ENCODE results near the gene UTP14C. TPM values are rescaled to one million over a fixed set of nuclear protein-coding genes. Genes with fewer than 3 reads are reported as not detected.

The UTP14C gene
- total and polyA plus RNA-seq, 2 donors: 5.7 to 10.2 TPM

- Histone ChIP-seq H3K27ac (ENCODE audit: low read depth in 1 of 2, low read length in 1 of 2) (peak within 1 kb of the TSS; percentile 71 to 78), H3K9me3 (ENCODE audit: control insufficient read depth in 2 of 2, insufficient read depth in 1 of 2, low read length in 1 of 2) (no peaks in the 10 kb centered on the region), H3K27me3 (ENCODE audit: control insufficient read depth in 2 of 2, insufficient read depth in 1 of 2, low read length in 1 of 2) (peaks cover 21 to 41% of the 10 kb centered on the region in 2 donors), H3K4me1 (ENCODE audit: control insufficient read depth in 2 of 2, insufficient read depth in 2 of 2, low read length in 2 of 2) (peaks cover 2 to 8% of the 10 kb centered on the region in 2 donors), H3K36me3 (ENCODE audit: control insufficient read depth in 2 of 2, insufficient read depth in 2 of 2, low read length in 1 of 2) (no peaks in the 10 kb centered on the region), H3K4me3 (ENCODE audit: low read length in 2 of 2) (peak within 1 kb of the TSS; percentile 67 to 81)
- DNase-seq (ENCODE audit: low read depth in 6 of 9, low spot score in 9 of 9): peak in 2 of 9 donors; percentile 10 to 18
- WGBS: 4% methylated on average over 46 of the region's 46 CpGs
These were observed 13.4 kb upstream of the UTP14C start, which contains the start of gene ATP7B for GRCh38 chr13:52010890-52011631. Gene ATP7B, minus strand, starts transcription at chr13:52011450. Its CDS starts 113 bp downstream, at chr13:52011337.

GRCh38 chr13:52011632-52012511 lies 12.6 kb upstream of the UTP14C start, which contains the start of gene ALG11:
Gene ALG11, plus strand, starts transcription at chr13:52012398. Its CDS starts 21 bp downstream, at chr13:52012419.
- Histone ChIP-seq H3K27me3 (ENCODE audit: control insufficient read depth in 2 of 2, insufficient read depth in 1 of 2, low read length in 1 of 2) (peaks cover 21 to 41% of the 10 kb centered on the region in 2 donors), H3K36me3 (ENCODE audit: control insufficient read depth in 2 of 2, insufficient read depth in 2 of 2, low read length in 1 of 2) (peaks cover 0 to 3% of the 10 kb centered on the region in 2 donors), H3K4me3 (ENCODE audit: low read length in 2 of 2) (peak within 1 kb of the TSS; percentile 67 to 81), H3K9me3 (ENCODE audit: control insufficient read depth in 2 of 2, insufficient read depth in 1 of 2, low read length in 1 of 2) (no peaks in the 10 kb centered on the region), H3K4me1 (ENCODE audit: control insufficient read depth in 2 of 2, insufficient read depth in 2 of 2, low read length in 2 of 2) (peaks cover 2 to 8% of the 10 kb centered on the region in 2 donors), H3K27ac (ENCODE audit: low read depth in 1 of 2, low read length in 1 of 2) (peak within 1 kb of the TSS; percentile 71 to 78)
- DNase-seq (ENCODE audit: low read depth in 6 of 9, low spot score in 9 of 9): peak; percentile 95 to 99 (median 98)
- under 1% methylated on average over 82 of the region's 82 CpGs for WGBS

GRCh38 chr13:52012512-52012836 lies 12.0 kb upstream of the UTP14C start:
- under 1% methylated on average over 8 of the region's 8 CpGs for WGBS
- peak overlapping the region; percentile 71 to 78 for H3K27ac ChIP-seq (ENCODE audit: low read depth in 1 of 2, low read length in 1 of 2)
- H3K27me3 ChIP-seq (ENCODE audit: control insufficient read depth in 2 of 2, insufficient read depth in 1 of 2, low read length in 1 of 2): peaks cover 21 to 40% of the 10 kb centered on the region in 2 donors
- peak overlapping the region; percentile 67 to 81 for H3K4me3 ChIP-seq (ENCODE audit: low read length in 2 of 2)
- H3K4me1 ChIP-seq (ENCODE audit: control insufficient read depth in 2 of 2, insufficient read depth in 2 of 2, low read length in 2 of 2): peaks cover 2 to 8% of the 10 kb centered on the region in 2 donors
- peaks cover 2 to 3% of the 10 kb centered on the region in 2 donors for H3K36me3 ChIP-seq (ENCODE audit: control insufficient read depth in 2 of 2, insufficient read depth in 2 of 2, low read length in 1 of 2)
- DNase-seq (ENCODE audit: low read depth in 6 of 9, low spot score in 9 of 9): peak in 1 of 9 donors; percentile 4
- H3K9me3 ChIP-seq (ENCODE audit: control insufficient read depth in 2 of 2, insufficient read depth in 1 of 2, low read length in 1 of 2): no peaks in the 10 kb centered on the region

GRCh38 chr13:52016296-52016695 lies 8.2 kb upstream of the UTP14C start:
- Histone ChIP-seq H3K27me3 (ENCODE audit: control insufficient read depth in 2 of 2, insufficient read depth in 1 of 2, low read length in 1 of 2) (peaks cover 4 to 7% of the 10 kb centered on the region in 2 donors), H3K27ac (ENCODE audit: low read depth in 1 of 2, low read length in 1 of 2) (no peak overlapping the region), H3K9me3 (ENCODE audit: control insufficient read depth in 2 of 2, insufficient read depth in 1 of 2, low read length in 1 of 2) (no peaks in the 10 kb centered on the region), H3K4me3 (ENCODE audit: low read length in 2 of 2) (no peak overlapping the region), H3K36me3 (ENCODE audit: control insufficient read depth in 2 of 2, insufficient read depth in 2 of 2, low read length in 1 of 2) (peaks cover 8 to 15% of the 10 kb centered on the region in 2 donors), H3K4me1 (ENCODE audit: control insufficient read depth in 2 of 2, insufficient read depth in 2 of 2, low read length in 2 of 2) (peaks cover 0 to 3% of the 10 kb centered on the region in 2 donors)
- WGBS: 97% methylated on average over 3 of the region's 3 CpGs
- DNase-seq (ENCODE audit: low read depth in 6 of 9, low spot score in 9 of 9): no peak

- Histone ChIP-seq H3K9me3 (ENCODE audit: control insufficient read depth in 2 of 2, insufficient read depth in 1 of 2, low read length in 1 of 2) (no peaks in the 10 kb centered on the region), H3K36me3 (ENCODE audit: control insufficient read depth in 2 of 2, insufficient read depth in 2 of 2, low read length in 1 of 2) (peaks cover 14 to 42% of the 10 kb centered on the region in 2 donors), H3K4me1 (ENCODE audit: control insufficient read depth in 2 of 2, insufficient read depth in 2 of 2, low read length in 2 of 2) (no peaks in the 10 kb centered on the region), H3K4me3 (ENCODE audit: low read length in 2 of 2) (no peak overlapping the region), H3K27me3 (ENCODE audit: control insufficient read depth in 2 of 2, insufficient read depth in 1 of 2, low read length in 1 of 2) (no peaks in the 10 kb centered on the region), H3K27ac (ENCODE audit: low read depth in 1 of 2, low read length in 1 of 2) (no peak overlapping the region)
- no peak for DNase-seq (ENCODE audit: low read depth in 6 of 9, low spot score in 9 of 9)
- WGBS: 99% methylated on average over 3 of the region's 3 CpGs
These were observed 4.3 kb upstream of the UTP14C start for GRCh38 chr13:52020191-52020590.

- Histone ChIP-seq H3K36me3 (ENCODE audit: control insufficient read depth in 2 of 2, insufficient read depth in 2 of 2, low read length in 1 of 2) (peaks cover 19 to 55% of the 10 kb centered on the region in 2 donors), H3K9me3 (ENCODE audit: control insufficient read depth in 2 of 2, insufficient read depth in 1 of 2, low read length in 1 of 2) (no peaks in the 10 kb centered on the region), H3K27ac (ENCODE audit: low read depth in 1 of 2, low read length in 1 of 2) (no peak overlapping the region), H3K4me1 (ENCODE audit: control insufficient read depth in 2 of 2, insufficient read depth in 2 of 2, low read length in 2 of 2) (no peaks in the 10 kb centered on the region), H3K27me3 (ENCODE audit: control insufficient read depth in 2 of 2, insufficient read depth in 1 of 2, low read length in 1 of 2) (no peaks in the 10 kb centered on the region), H3K4me3 (ENCODE audit: low read length in 2 of 2) (no peak overlapping the region)
- WGBS: 98% methylated on average over 2 of the region's 2 CpGs
- DNase-seq (ENCODE audit: low read depth in 6 of 9, low spot score in 9 of 9): no peak
These were observed 2.1 kb upstream of the UTP14C start for GRCh38 chr13:52022356-52022755.

GRCh38 chr13:52025475-52026245 lies 1.2 kb downstream of the UTP14C start:
- no peaks in the 10 kb centered on the region for H3K4me1 ChIP-seq (ENCODE audit: control insufficient read depth in 2 of 2, insufficient read depth in 2 of 2, low read length in 2 of 2)
- H3K9me3 ChIP-seq (ENCODE audit: control insufficient read depth in 2 of 2, insufficient read depth in 1 of 2, low read length in 1 of 2): no peaks in the 10 kb centered on the region
- 87% methylated on average over 8 of the region's 8 CpGs for WGBS
- H3K27ac ChIP-seq (ENCODE audit: low read depth in 1 of 2, low read length in 1 of 2): no peak overlapping the region
- H3K36me3 ChIP-seq (ENCODE audit: control insufficient read depth in 2 of 2, insufficient read depth in 2 of 2, low read length in 1 of 2): peaks cover 30 to 61% of the 10 kb centered on the region in 2 donors
- DNase-seq (ENCODE audit: low read depth in 6 of 9, low spot score in 9 of 9): no peak
- no peak overlapping the region for H3K4me3 ChIP-seq (ENCODE audit: low read length in 2 of 2)
- H3K27me3 ChIP-seq (ENCODE audit: control insufficient read depth in 2 of 2, insufficient read depth in 1 of 2, low read length in 1 of 2): no peaks in the 10 kb centered on the region

- H3K27ac ChIP-seq (ENCODE audit: low read depth in 1 of 2, low read length in 1 of 2): no peak overlapping the region
- H3K4me3 ChIP-seq (ENCODE audit: low read length in 2 of 2): no peak overlapping the region
- H3K36me3 ChIP-seq (ENCODE audit: control insufficient read depth in 2 of 2, insufficient read depth in 2 of 2, low read length in 1 of 2): peaks cover 34 to 58% of the 10 kb centered on the region in 2 donors
- H3K27me3 ChIP-seq (ENCODE audit: control insufficient read depth in 2 of 2, insufficient read depth in 1 of 2, low read length in 1 of 2): no peaks in the 10 kb centered on the region
- no peaks in the 10 kb centered on the region for H3K9me3 ChIP-seq (ENCODE audit: control insufficient read depth in 2 of 2, insufficient read depth in 1 of 2, low read length in 1 of 2)
- no peaks in the 10 kb centered on the region for H3K4me1 ChIP-seq (ENCODE audit: control insufficient read depth in 2 of 2, insufficient read depth in 2 of 2, low read length in 2 of 2)
- WGBS: 97% methylated on average over 3 of the region's 3 CpGs
- no peak for DNase-seq (ENCODE audit: low read depth in 6 of 9, low spot score in 9 of 9)
These were observed 1.7 kb downstream of the UTP14C start for GRCh38 chr13:52026246-52026626.

All from thymus (tissue), 11 donors.